GM19035 (cell line): Measurements from ENCODE around the gene KIFC3.
"Not testable (repeated sequence)": the region's sequence is repeated elsewhere in the genome, so short reads cannot be mapped to it uniquely, and the experiment has no call there.

ENCODE experiments used
- ATAC-seq: cut with Tn5 transposase; IDR thresholded peaks from one replicate; pipeline ENCODE4 v1.9.1; 2021; ENCODE audit not compliant: unreplicated experiment

KIFC3 gene

GRCh38 chr16:57825298-57826044 is 23.2 kb upstream of the KIFC3 start:
- ATAC-seq: no peak

GRCh38 chr16:57824888-57825287 is 22.6 kb upstream of the KIFC3 start:
- ATAC-seq: no peak

GRCh38 chr16:57823836-57824235 is 21.5 kb upstream of the KIFC3 start:
- ATAC-seq: no peak

- no peak for ATAC-seq
Measured at GRCh38 chr16:57822856-57823255, 20.6 kb upstream of the KIFC3 start.

GRCh38 chr16:57822018-57822553 is 19.8 kb upstream of the KIFC3 start:
- ATAC-seq: no peak

- ATAC-seq: no peak
Measured at GRCh38 chr16:57821149-57821971, 19.1 kb upstream of the KIFC3 start.

GRCh38 chr16:57818377-57819064 is 16.2 kb upstream of the KIFC3 start:
- ATAC-seq: no peak

- ATAC-seq: no peak
Measured at GRCh38 chr16:57817680-57818079, 15.4 kb upstream of the KIFC3 start.

- ATAC-seq: no peak
Measured at GRCh38 chr16:57815987-57816745, 13.9 kb upstream of the KIFC3 start.

- ATAC-seq: no peak
Measured at GRCh38 chr16:57814896-57815295, 12.6 kb upstream of the KIFC3 start.

GRCh38 chr16:57813466-57813865 is 11.2 kb upstream of the KIFC3 start:
- no peak for ATAC-seq

- not testable (repeated sequence) for ATAC-seq
Measured at GRCh38 chr16:57811340-57811739, 9.0 kb upstream of the KIFC3 start.

- ATAC-seq: peak; percentile 99
Measured at GRCh38 chr16:57810197-57811031, 8.1 kb upstream of the KIFC3 start.

GRCh38 chr16:57809276-57810196 is 7.2 kb upstream of the KIFC3 start:
- peak; percentile 13 for ATAC-seq

GRCh38 chr16:57808589-57809228 is 6.4 kb upstream of the KIFC3 start:
- no peak for ATAC-seq

GRCh38 chr16:57807968-57808528 is 5.8 kb upstream of the KIFC3 start:
- ATAC-seq: no peak

- no peak for ATAC-seq
Measured at GRCh38 chr16:57807252-57807967, 5.1 kb upstream of the KIFC3 start.
